ENCODE data around the gene CTNND1. TPM values are rescaled to one million over a fixed set of nuclear protein-coding genes. Genes with fewer than 3 reads are reported as not detected.

Gene CTNND1
- total and polyA plus RNA-seq, 9 of the 15 experiments (the other 6 are each of a cell fraction or from before 2014, with no cell fraction given): 11.1 to 74.0 (median 43.3) TPM

- TF ChIP-seq RAD21 (CRISPR knock-in tag; conservative IDR thresholded peaks at IDR 0.05 in 1 of 2, IDR thresholded peaks at IDR 0.05 in 1 of 2): peak in 1 of 2 experiments; percentile 16; a peak in 1 of 4 replicates
- TF ChIP-seq ARID1B (IDR thresholded peaks at IDR 0.05): no peak
- TF ChIP-seq, protein P1, sequence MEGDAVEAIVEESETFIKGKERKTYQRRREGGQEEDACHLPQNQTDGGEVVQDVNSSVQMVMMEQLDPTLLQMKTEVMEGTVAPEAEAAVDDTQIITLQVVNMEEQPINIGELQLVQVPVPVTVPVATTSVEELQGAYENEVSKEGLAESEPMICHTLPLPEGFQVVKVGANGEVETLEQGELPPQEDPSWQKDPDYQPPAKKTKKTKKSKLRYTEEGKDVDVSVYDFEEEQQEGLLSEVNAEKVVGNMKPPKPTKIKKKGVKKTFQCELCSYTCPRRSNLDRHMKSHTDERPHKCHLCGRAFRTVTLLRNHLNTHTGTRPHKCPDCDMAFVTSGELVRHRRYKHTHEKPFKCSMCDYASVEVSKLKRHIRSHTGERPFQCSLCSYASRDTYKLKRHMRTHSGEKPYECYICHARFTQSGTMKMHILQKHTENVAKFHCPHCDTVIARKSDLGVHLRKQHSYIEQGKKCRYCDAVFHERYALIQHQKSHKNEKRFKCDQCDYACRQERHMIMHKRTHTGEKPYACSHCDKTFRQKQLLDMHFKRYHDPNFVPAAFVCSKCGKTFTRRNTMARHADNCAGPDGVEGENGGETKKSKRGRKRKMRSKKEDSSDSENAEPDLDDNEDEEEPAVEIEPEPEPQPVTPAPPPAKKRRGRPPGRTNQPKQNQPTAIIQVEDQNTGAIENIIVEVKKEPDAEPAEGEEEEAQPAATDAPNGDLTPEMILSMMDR (IDR thresholded peaks at IDR 0.05 in 2 of 3, conservative IDR thresholded peaks at IDR 0.05 in 1 of 3; ENCODE audit: insufficient read depth in 2 of 3, low read depth in 1 of 3, low read length in 3 of 3): peak in 2 of 3 experiments; percentile 16 to 17; a peak in 1 of 6 replicates
These were observed 2.0 kb downstream of the CTNND1 start (continued) for GRCh38 chr11:57763568-57763967.

DNA sequence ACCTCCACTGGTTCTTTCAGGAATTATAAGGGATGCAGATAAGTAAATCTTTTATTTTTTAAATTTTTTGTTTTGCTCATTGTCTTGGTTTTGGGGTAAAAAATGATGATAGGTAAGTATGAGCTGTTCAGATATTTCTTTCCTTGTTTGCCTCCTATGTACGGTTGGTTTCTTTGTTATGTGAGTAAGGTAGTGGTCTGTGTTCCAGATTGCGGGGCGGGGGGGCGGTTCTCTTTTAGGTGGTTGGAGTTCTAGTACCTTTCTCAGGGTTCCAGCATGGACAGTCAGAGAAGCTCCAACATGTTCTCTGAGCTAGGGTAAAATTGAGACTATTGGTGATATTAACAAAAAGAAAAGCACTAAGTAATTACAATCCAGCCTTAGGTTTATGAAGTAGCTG, 2.4 kb downstream of the CTNND1 start:
- intact Hi-C loops (cut with micrococcal nuclease) (loop anchor here (5.0 kb wide), 1 partner anchor 33 kb away; no protein-coding TSS in a partner anchor), in situ Hi-C loops (cut with MboI) (no loop called here)
- peak overlapping the region in 1 of 2 experiments; percentile 95; a peak in 2 of 4 replicates for H3K9ac ChIP-seq (ENCODE audit: insufficient read depth in 1 of 2, low read depth in 2 of 2, low read length in 2 of 2)
- CTCF ChIA-PET (ENCODE audit: low intra/inter-chr PET ratio): no interaction called here
- TF ChIP-seq, protein P2, sequence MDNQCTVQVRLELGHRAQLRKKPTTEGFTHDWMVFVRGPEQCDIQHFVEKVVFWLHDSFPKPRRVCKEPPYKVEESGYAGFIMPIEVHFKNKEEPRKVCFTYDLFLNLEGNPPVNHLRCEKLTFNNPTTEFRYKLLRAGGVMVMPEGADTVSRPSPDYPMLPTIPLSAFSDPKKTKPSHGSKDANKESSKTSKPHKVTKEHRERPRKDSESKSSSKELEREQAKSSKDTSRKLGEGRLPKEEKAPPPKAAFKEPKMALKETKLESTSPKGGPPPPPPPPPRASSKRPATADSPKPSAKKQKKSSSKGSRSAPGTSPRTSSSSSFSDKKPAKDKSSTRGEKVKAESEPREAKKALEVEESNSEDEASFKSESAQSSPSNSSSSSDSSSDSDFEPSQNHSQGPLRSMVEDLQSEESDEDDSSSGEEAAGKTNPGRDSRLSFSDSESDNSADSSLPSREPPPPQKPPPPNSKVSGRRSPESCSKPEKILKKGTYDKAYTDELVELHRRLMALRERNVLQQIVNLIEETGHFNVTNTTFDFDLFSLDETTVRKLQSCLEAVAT (IDR thresholded peaks at IDR 0.05): 0 out of 4 replicates have a peak, but pooled peaks of 1 of the 2 experiments have one; percentile 3
- no peak for TF ChIP-seq ARNT (IDR thresholded peaks at IDR 0.05)
- TF ChIP-seq CHAMP1 (IDR thresholded peaks at IDR 0.05): no peak
- H3K79me2 ChIP-seq (ENCODE audit: control insufficient read depth, insufficient read depth, low read length): peaks cover 69% of the 10 kb centered on the region
- no TSS peak for BruUV-seq (replicated peaks)
- ATAC-seq (peak; percentile 9; the same call in 2 of the 3 replicates), FAIRE-seq (no peak), DNase-seq (ENCODE audit: extremely low read depth in 1 of 4, low spot score in 3 of 4) (no peak)
- 6% methylated on average over 4 of the region's 4 CpGs for WGBS (ENCODE audit: insufficient coverage, low coverage, missing lambda C conversion rate)
- peaks cover 7 to 22% of the 10 kb centered on the region in 2 experiments; a peak in 4 of 5 replicates for H3K4me1 ChIP-seq (replicated peaks in 1 of 2; ENCODE audit: control insufficient read depth in 2 of 2, insufficient read depth in 2 of 2, low read length in 2 of 2)
- peak overlapping the region; percentile 79 for H3K4me2 ChIP-seq (ENCODE audit: insufficient read depth, low read length)
- no peaks in the 10 kb centered on the region for H3K9me3 ChIP-seq (replicated peaks; ENCODE audit: control insufficient read depth, insufficient read depth, low read depth, low read length)
- H4K20me1 ChIP-seq (replicated peaks; ENCODE audit: control insufficient read depth, insufficient read depth, low read length): peaks cover 7% of the 10 kb centered on the region
- POLR2A ChIA-PET: interaction anchor here (0.7 to 6.2 kb wide), 7 partner anchors 9 to 40 kb away, joined by 3 to 88 read pairs (median 7); partner anchors contain the start of genes BTBD18 and SELENOH
- no peak overlapping the region for H2AFZ ChIP-seq (ENCODE audit: low read depth, low read length)
- no peaks in the 10 kb centered on the region for H3K27me3 ChIP-seq (ENCODE audit: control insufficient read depth in 2 of 2, insufficient read depth in 2 of 2, low read length in 2 of 2)
- peak overlapping the region; percentile 62 for H3K4me3 ChIP-seq
- H3K9me1 ChIP-seq (ENCODE audit: control insufficient read depth, insufficient read depth, low read length): no peaks in the 10 kb centered on the region
- no peak overlapping the region for H3K27ac ChIP-seq (ENCODE audit: extremely low read depth, low read depth, low read length)
- peaks cover 7% of the 10 kb centered on the region; the same call in 1 of the 3 replicates for H3K36me3 ChIP-seq (ENCODE audit: control insufficient read depth, insufficient read depth, low read length)

Data from K562 (cell line).